IMR-90 (cell line): ENCODE results near the gene CLEC4G. TPM values are rescaled to one million over a fixed set of nuclear protein-coding genes. Genes with fewer than 3 reads are reported as not detected.

Experiments used
- ATAC-seq: fragments of 200-7000 bp; cut with Tn5 transposase; 2 replicates; pipeline ENCODE4 v1.9.1; 2020; ENCODE audit warnings: low read depth, mild to moderate bottlenecking, moderate library complexity
- BruUV-seq: library from RNA; stranded (reverse); fragments of 400-500 nt; replicated peaks from 2 replicates; lab custom pipeline; 2021; lab: Mats Ljungman, UMichigan
- CTCF ChIA-PET: fragments of 300-600 bp; formaldehyde crosslinking; extraction: SDS; loops from one replicate; lab custom pipeline; 2021; ENCODE audit warnings: antibody characterized with exemption; lab: Yijun Ruan, JAX
- POLR2A ChIA-PET: fragments of 300-600 bp; sonication (Branson Sonifier 250); formaldehyde crosslinking; loops from one replicate; lab custom pipeline; 2022; ENCODE audit warnings: antibody characterized with exemption; ENCODE audit not compliant: unreplicated experiment; lab: Charles Lee
- DNase-seq: peaks from one replicate; pipeline ENCODE4 v3.0.0; 2013
- H2AFZ ChIP-seq: replicated peaks from 2 replicates; pipeline ENCODE3; 2013; ENCODE audit warnings: low read length, mild to moderate bottlenecking; ENCODE audit not compliant: poor library complexity
- H2AK5ac ChIP-seq: 2 replicates; pipeline ENCODE4 v1.6.1; 2013; ENCODE audit warnings: low read depth, low read length, inconsistent platforms
- H2AK9ac ChIP-seq: replicated peaks from 2 replicates; pipeline ENCODE3; 2013; ENCODE audit warnings: mild to moderate bottlenecking, low read depth, low read length, moderate library complexity; ENCODE audit not compliant: poor library complexity
- H2BK120ac ChIP-seq: 2 replicates; pipeline ENCODE4 v1.6.1; 2013; ENCODE audit warnings: low read depth, low read length, inconsistent platforms
- H2BK15ac ChIP-seq: 3 replicates; pipeline ENCODE4 v1.6.1; 2013; ENCODE audit warnings: low read depth, low read length, inconsistent platforms
- H2BK20ac ChIP-seq: 2 replicates; pipeline ENCODE4 v1.6.1; 2013; ENCODE audit warnings: low read depth, mild to moderate bottlenecking, inconsistent platforms, low read length, moderate library complexity
- H2BK5ac ChIP-seq: 2 replicates; pipeline ENCODE4 v1.6.1; 2013; ENCODE audit warnings: mild to moderate bottlenecking, low read depth, low read length, inconsistent platforms; ENCODE audit not compliant: poor library complexity, severe bottlenecking
- H3K14ac ChIP-seq: replicated peaks from 2 replicates; pipeline ENCODE4 v1.6.1; 2013; ENCODE audit warnings: low read depth, low read length, inconsistent platforms
- H3K18ac ChIP-seq: 2 replicates; pipeline ENCODE4 v1.6.1; 2013; ENCODE audit warnings: low read depth, low read length, control low read depth
- H3K23ac ChIP-seq: 2 replicates; pipeline ENCODE4 v1.6.1; 2013; ENCODE audit warnings: low read depth, low read length, inconsistent platforms
- H3K27ac ChIP-seq: 2 replicates; pipeline ENCODE4 v1.5.1; 2013; ENCODE audit warnings: mild to moderate bottlenecking, control low read depth, low read length; ENCODE audit not compliant: insufficient read depth
- H3K27me3 ChIP-seq: 2 replicates; pipeline ENCODE4 v1.6.1; 2013; ENCODE audit warnings: low read length; ENCODE audit not compliant: control insufficient read depth, insufficient read depth
- H3K36me3 ChIP-seq: 2 replicates; pipeline ENCODE4 v1.6.1; 2013; ENCODE audit warnings: low read length, mixed read lengths; ENCODE audit not compliant: control insufficient read depth, insufficient read depth
- H3K4ac ChIP-seq: 2 replicates; pipeline ENCODE4 v1.6.1; 2013; ENCODE audit warnings: low read depth, low read length, inconsistent platforms
- H3K4me1 ChIP-seq: 2 replicates; pipeline ENCODE4 v1.6.1; 2013; ENCODE audit warnings: low read length, mixed read lengths; ENCODE audit not compliant: control insufficient read depth, insufficient read depth
- H3K4me2 ChIP-seq: 2 replicates; pipeline ENCODE4 v1.6.1; 2013; ENCODE audit warnings: low read depth, mild to moderate bottlenecking, control low read depth, low read length, moderate library complexity
- H3K4me3 ChIP-seq: 2 replicates; pipeline ENCODE4 v1.5.1; 2013; ENCODE audit warnings: low read depth, mild to moderate bottlenecking, control low read depth, low read length, moderate library complexity; ENCODE audit not compliant: insufficient read depth
- H3K56ac ChIP-seq: 2 replicates; pipeline ENCODE4 v1.6.1; 2013; ENCODE audit warnings: low read length, inconsistent platforms; ENCODE audit not compliant: insufficient read depth; ENCODE audit errors: extremely low read depth
- H3K79me1 ChIP-seq, 2 experiments: 2 replicates each; pipeline ENCODE4 v1.6.1; 2013; ENCODE audit warnings: low read length in 2 of 2, inconsistent platforms in 1 of 2, low read depth in 1 of 2
- H3K9ac ChIP-seq: 2 replicates; pipeline ENCODE4 v1.6.1; 2013; ENCODE audit warnings: low read depth, low read length, control low read depth
- H3K9me1 ChIP-seq: 2 replicates; pipeline ENCODE4 v1.6.1; 2013; ENCODE audit warnings: low read length, inconsistent platforms; ENCODE audit not compliant: insufficient read depth
- H3K9me3 ChIP-seq: 2 replicates; pipeline ENCODE4 v1.6.1; 2013; ENCODE audit warnings: low read length; ENCODE audit not compliant: control insufficient read depth, insufficient read depth
- H4K20me1 ChIP-seq: 2 replicates; pipeline ENCODE4 v1.6.1; 2013; ENCODE audit warnings: low read length, inconsistent platforms; ENCODE audit not compliant: insufficient read depth
- H4K5ac ChIP-seq: 2 replicates; pipeline ENCODE4 v1.6.1; 2013; ENCODE audit warnings: mild to moderate bottlenecking, low read depth, low read length, control low read depth
- H4K8ac ChIP-seq, 2 experiments: 2 replicates each; pipeline ENCODE4 v1.6.1; 2013; ENCODE audit warnings: low read depth in 2 of 2, low read length in 2 of 2, control low read depth in 1 of 2, inconsistent platforms in 1 of 2
- H4K91ac ChIP-seq: 2 replicates; pipeline ENCODE4 v1.6.1; 2013; ENCODE audit warnings: low read depth, low read length, inconsistent platforms; ENCODE audit not compliant: insufficient read depth
- BHLHE40 ChIP-seq: fragments of 150-350 bp; IDR thresholded peaks from 2 replicates; pipeline ENCODE4 v1.6.1; 2016; ENCODE audit warnings: mild to moderate bottlenecking, low read depth, low read length
- CEBPB ChIP-seq: IDR thresholded peaks from 2 replicates; pipeline ENCODE4 v1.6.1; 2012; ENCODE audit warnings: low read depth, low read length, improper control_type of control experiment
- CHD1 ChIP-seq: IDR thresholded peaks from 2 replicates; pipeline ENCODE4 v1.6.1; 2012; ENCODE audit warnings: low read depth, low read length, improper control_type of control experiment
- MAZ ChIP-seq: IDR thresholded peaks from 2 replicates; pipeline ENCODE4 v1.6.1; 2012; ENCODE audit warnings: low read depth, mild to moderate bottlenecking, low read length, improper control_type of control experiment, moderate library complexity, borderline replicate concordance
- MXI1 ChIP-seq: IDR thresholded peaks from 2 replicates; pipeline ENCODE4 v1.6.1; 2012; ENCODE audit warnings: low read depth, mild to moderate bottlenecking, low read length, moderate library complexity, borderline replicate concordance
- RCOR1 ChIP-seq: IDR thresholded peaks from 2 replicates; pipeline ENCODE4 v1.6.1; 2012; ENCODE audit warnings: mild to moderate bottlenecking, low read length, improper control_type of control experiment; ENCODE audit not compliant: insufficient replicate concordance
- RFX5 ChIP-seq: IDR thresholded peaks from 2 replicates; pipeline ENCODE4 v1.8.0; 2012; ENCODE audit warnings: low read depth, mild to moderate bottlenecking, low read length, moderate library complexity
- WGBS, 2 experiments: methylation state at CpG; one replicate each; pipeline versions ENCODE4 v1.1.5 to v1.1.7; 2013; ENCODE audit warnings: missing lambda C conversion rate in 2 of 2; ENCODE audit not compliant: insufficient read length in 1 of 2; ENCODE audit errors: extremely low coverage in 2 of 2; 5-methylcytosine and 5-hydroxymethylcytosine counted together
- dilution Hi-C: fragments of 300-500 bp; cut with HindIII; formaldehyde crosslinking; loops from one replicate; pipeline ENCODE4 v1.14.3; 2018; ENCODE audit warnings: low sequenced_read_pairs; ENCODE audit not compliant: unreplicated experiment
- in situ Hi-C: fragments of 300-500 bp; cut with MboI; formaldehyde crosslinking; loops from 3 replicates; pipeline ENCODE4 v1.14.3; 2019; ENCODE audit warnings: low sequenced_read_pairs, inconsistent platforms, mixed read lengths
- intact Hi-C: fragments of 100-400 bp; cut with micrococcal nuclease; formaldehyde crosslinking; loops from 2 replicates; pipeline ENCODE4 v1.10.0; 2022
- polyA plus RNA-seq, 3 experiments: library from polyadenylated mRNA; depleted of rRNA; stranded (reverse); fragments of >200 nt; gene quantifications; 2 replicates each; pipeline ENCODE4 v1.2.3, GENCODE V29; 2012; ENCODE audit warnings: low replicate concordance in 1 of 3
- total RNA-seq: library from RNA; depleted of rRNA; stranded (reverse); fragments of >200 nt; gene quantifications from 2 replicates; pipeline ENCODE4 v1.2.3, GENCODE V29; 2012
- TF ChIP-seq, protein P1 (sequence below): fragments of 150-350 bp; IDR thresholded peaks from 2 replicates; pipeline ENCODE4 v1.6.1; 2017; ENCODE audit warnings: mild to moderate bottlenecking, antibody characterized with exemption, low read length, low read depth

The CLEC4G gene
- total and polyA plus RNA-seq, 2 of the 4 experiments (the other 2 are of a cell fraction), result not detected

DNA sequence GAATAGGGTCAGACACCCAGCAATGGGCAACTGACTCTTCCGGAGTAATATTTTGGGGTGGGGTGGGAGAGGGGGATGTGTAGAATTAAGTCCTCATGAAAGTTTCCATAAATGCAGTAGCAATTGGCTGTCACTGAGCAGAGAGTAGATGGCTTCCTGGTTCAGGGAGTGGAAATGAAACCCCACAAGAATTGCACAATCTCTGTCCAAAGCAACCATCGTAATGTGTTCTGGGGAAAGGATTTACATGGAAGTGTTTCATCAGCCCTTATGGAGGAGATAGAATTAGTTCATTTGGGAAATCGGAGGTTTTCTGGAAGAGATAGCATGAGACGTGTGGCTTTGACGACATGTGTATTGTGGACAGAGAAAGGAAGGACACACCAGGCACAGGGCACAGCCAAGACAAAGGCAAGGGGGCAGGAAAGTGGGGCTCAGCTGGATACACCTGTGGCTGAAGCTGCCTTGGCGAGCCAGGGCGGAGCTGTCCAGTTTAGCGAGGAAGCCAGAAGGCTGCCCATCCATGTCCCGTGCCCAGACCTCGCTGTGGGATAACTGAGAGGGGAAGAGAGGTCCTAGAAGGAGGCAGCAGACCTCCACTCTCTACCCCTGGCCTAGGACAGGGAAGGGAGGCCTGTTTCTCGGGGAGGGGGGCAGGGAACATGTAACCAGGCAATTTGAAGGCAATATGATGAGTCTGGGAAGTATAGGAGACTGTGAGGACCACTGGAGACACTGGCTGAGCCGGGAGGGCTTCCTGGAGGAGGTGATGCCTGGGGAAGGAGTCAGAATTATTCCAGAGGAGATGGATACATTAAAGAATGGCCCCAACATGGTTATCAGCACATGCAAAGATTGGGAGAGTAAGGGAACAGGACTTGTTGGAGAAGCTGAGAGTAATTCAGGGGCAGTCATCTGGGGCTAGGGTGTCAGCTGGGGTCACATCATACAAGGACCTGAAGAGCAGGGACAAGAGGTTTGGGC lies 2.6 kb upstream of the CLEC4G start:
- Histone ChIP-seq H3K9me3 (no peaks in the 10 kb centered on the region), H4K8ac (no peak overlapping the region), H3K56ac (no peak overlapping the region), H2BK5ac (no peak overlapping the region), H2AFZ (no peak overlapping the region), H2BK20ac (no peak overlapping the region), H4K5ac (no peak overlapping the region), H3K4ac (no peak overlapping the region), H4K91ac (no peak overlapping the region), H4K20me1 (no peaks in the 10 kb centered on the region), H2BK120ac (no peak overlapping the region), H3K4me2 (no peak overlapping the region), H3K14ac (no peak overlapping the region), H3K36me3 (no peaks in the 10 kb centered on the region), H3K79me1 (no peaks in the 10 kb centered on the region), H3K4me1 (no peaks in the 10 kb centered on the region), H2AK9ac (no peak overlapping the region), H3K23ac (no peak overlapping the region), H3K4me3 (no peak overlapping the region), H3K27me3 (peaks cover 36% of the 10 kb centered on the region), H3K9me1 (no peaks in the 10 kb centered on the region), H2AK5ac (no peak overlapping the region), H3K18ac (no peak overlapping the region), H2BK15ac (no peak overlapping the region), H3K27ac (no peak overlapping the region), H3K9ac (no peak overlapping the region)
- in situ Hi-C loops (no loop called here), intact Hi-C loops (no loop called here), dilution Hi-C loops (no loop called here)
- ChIA-PET CTCF (no interaction called here), POLR2A (no interaction called here)
- 58% methylated on average over 5 of the region's 12 CpGs; no CpG with 5 or more reads in 1 of the 2 experiments for WGBS, 2 experiments
- ATAC-seq (no peak), DNase-seq (no peak)
- no peak for TF ChIP-seq MXI1
- TF ChIP-seq MAZ, result no peak
- TF ChIP-seq, protein P1, sequence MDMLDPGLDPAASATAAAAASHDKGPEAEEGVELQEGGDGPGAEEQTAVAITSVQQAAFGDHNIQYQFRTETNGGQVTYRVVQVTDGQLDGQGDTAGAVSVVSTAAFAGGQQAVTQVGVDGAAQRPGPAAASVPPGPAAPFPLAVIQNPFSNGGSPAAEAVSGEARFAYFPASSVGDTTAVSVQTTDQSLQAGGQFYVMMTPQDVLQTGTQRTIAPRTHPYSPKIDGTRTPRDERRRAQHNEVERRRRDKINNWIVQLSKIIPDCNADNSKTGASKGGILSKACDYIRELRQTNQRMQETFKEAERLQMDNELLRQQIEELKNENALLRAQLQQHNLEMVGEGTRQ, result no peak
- peak; percentile 78 for TF ChIP-seq CEBPB
- no peak for TF ChIP-seq BHLHE40
- TF ChIP-seq RFX5, result no peak
- TF ChIP-seq CHD1, result no peak
- no peak for TF ChIP-seq RCOR1
- no TSS peak for BruUV-seq
